Central memory CD8-positive, alpha-beta T cell (primary cell): ENCODE results near the gene MS4A6E.

Source experiments
- ATAC-seq: fragments of 150-1000 bp; cut with Tn5 transposase; replicated peaks from 2 replicates; pipeline ENCODE4 v1.10.0; 2022; ENCODE audit warnings: mild to moderate bottlenecking, moderate FRiP score, moderate number of reproducible peaks; ENCODE audit not compliant: poor library complexity, severe bottlenecking; ENCODE audit errors: extremely low read depth
- DNase-seq, 2 donors: peaks; one replicate each; pipeline ENCODE4 v3.0.0; 2021; ENCODE audit warnings: low spot score in 2 of 2
- H3K27ac Mint-ChIP-seq: one replicate; pipeline ENCODE4 v1.8.0; 2022; ENCODE audit warnings: low read depth, mild to moderate bottlenecking, moderate library complexity, mixed read lengths
- H3K27me3 Mint-ChIP-seq: one replicate; pipeline ENCODE4 v1.8.0; 2022; ENCODE audit warnings: mixed read lengths
- H3K36me3 Mint-ChIP-seq: one replicate; pipeline ENCODE4 v1.8.0; 2022; ENCODE audit warnings: mild to moderate bottlenecking, moderate library complexity, mixed read lengths; ENCODE audit not compliant: insufficient read depth
- H3K4me1 Mint-ChIP-seq: one replicate; pipeline ENCODE4 v1.8.0; 2022; ENCODE audit warnings: mixed read lengths
- H3K4me3 Mint-ChIP-seq: one replicate; pipeline ENCODE4 v1.8.0; 2022; ENCODE audit warnings: mild to moderate bottlenecking, moderate library complexity, mixed read lengths
- H3K9me3 Mint-ChIP-seq: one replicate; pipeline ENCODE4 v1.8.0; 2022; ENCODE audit warnings: mixed read lengths

The MS4A6E gene

DNA sequence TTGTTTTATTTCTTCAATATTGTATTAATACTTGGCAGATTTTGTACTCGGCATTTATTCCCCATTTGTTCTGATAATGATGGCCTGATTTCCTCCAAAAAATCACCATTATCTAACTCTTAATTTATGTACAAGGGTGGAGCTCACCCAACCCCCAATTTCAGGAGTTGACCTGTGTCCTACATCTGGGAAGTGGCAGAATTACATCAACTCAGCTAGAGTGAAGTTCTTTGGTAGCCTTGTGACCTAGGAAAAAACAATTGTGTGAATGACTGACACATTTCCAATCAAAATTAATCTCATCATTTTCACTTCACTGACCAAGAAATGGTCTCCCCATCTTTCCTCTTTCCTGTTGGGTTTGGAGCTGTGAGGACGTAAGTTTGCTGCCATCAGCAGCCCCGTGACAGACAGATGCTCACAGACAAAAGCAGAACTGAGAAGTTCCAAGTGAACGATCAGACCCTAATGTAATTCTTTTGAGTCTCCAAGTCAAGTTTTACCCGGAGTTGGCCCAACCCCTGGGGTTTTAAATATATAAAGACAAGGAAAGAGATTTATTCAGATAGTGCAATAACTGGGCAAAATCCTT, 16.6 kb upstream of the MS4A6E start:
- ATAC-seq: no peak
- Mint-ChIP-seq H3K36me3 (peaks cover 2% of the 10 kb centered on the region), H3K9me3 (no peaks in the 10 kb centered on the region), H3K4me1 (no peaks in the 10 kb centered on the region), H3K4me3 (no peak overlapping the region), H3K27me3 (peaks cover 36% of the 10 kb centered on the region), H3K27ac (no peak overlapping the region)
- no peak for DNase-seq

DNA sequence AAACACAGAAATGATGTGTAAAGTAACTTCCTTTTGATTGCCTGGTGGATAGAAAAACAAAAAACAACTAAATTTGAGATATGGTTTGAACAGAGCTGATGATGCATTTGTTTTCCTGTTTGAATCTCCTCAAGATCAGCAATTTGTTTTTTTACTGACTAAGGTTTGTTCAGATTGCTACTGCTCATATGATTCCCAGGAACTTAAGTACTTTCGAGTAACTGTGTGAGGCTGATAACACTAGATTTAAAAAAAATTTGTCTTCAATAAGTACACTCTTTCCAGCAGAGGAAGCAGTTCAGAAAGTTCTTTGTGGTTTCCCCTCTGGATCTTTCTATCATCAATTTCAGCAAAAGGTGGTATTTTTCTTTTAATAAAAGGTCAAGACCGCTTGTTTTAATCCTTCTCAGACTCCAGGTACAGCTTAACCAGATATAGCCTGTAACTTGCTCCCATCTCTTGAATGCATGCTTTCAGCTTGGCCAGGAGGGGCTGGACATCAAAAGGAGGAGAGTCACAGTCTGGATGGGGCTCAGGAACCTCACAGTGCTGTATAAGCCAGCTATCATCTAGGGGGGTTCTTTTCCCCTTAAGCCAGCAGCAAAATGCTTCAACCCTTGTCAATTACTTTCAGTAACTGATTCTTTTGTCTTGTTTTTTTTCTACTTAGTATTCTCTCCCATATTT, 12.3 kb upstream of the MS4A6E start:
- ATAC-seq: no peak
- H3K4me1 Mint-ChIP-seq: no peaks in the 10 kb centered on the region
- H3K4me3 Mint-ChIP-seq: no peak overlapping the region
- peaks cover 47% of the 10 kb centered on the region for H3K27me3 Mint-ChIP-seq
- peaks cover 2% of the 10 kb centered on the region for H3K36me3 Mint-ChIP-seq
- H3K9me3 Mint-ChIP-seq: peaks cover 8% of the 10 kb centered on the region
- no peak overlapping the region for H3K27ac Mint-ChIP-seq
- DNase-seq: no peak

GRCh38 chr11:60315871-60316270, 11.2 kb upstream of the MS4A6E start:
- peaks cover 58% of the 10 kb centered on the region for H3K27me3 Mint-ChIP-seq
- peaks cover 16% of the 10 kb centered on the region for H3K9me3 Mint-ChIP-seq
- no peak for ATAC-seq
- H3K4me3 Mint-ChIP-seq: no peak overlapping the region
- H3K4me1 Mint-ChIP-seq: no peaks in the 10 kb centered on the region
- DNase-seq: no peak
- H3K36me3 Mint-ChIP-seq: peaks cover 2% of the 10 kb centered on the region
- no peak overlapping the region for H3K27ac Mint-ChIP-seq

DNA sequence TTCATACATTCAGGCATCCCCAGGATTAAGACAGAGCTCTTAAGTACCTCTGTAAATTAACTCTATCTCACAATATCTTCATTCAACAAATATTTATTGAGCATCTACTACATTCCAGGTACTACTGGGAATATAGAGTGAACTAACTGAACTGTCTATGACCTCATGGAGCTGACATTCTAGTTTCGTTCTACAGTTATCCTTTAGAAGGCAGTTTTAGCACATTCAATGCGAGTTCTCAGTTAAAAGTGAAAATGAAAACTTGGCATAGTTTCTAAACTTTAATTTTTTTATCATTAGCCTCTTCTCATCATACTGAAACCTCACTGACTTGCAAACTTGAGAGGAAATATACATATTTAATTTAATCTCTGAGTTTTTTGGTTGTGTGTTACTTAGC, 10.7 kb upstream of the MS4A6E start:
- no peaks in the 10 kb centered on the region for H3K4me1 Mint-ChIP-seq
- H3K9me3 Mint-ChIP-seq: peaks cover 21% of the 10 kb centered on the region
- H3K27me3 Mint-ChIP-seq: peaks cover 62% of the 10 kb centered on the region
- no peak overlapping the region for H3K27ac Mint-ChIP-seq
- no peak overlapping the region for H3K4me3 Mint-ChIP-seq
- ATAC-seq (no peak), DNase-seq (no peak)
- H3K36me3 Mint-ChIP-seq: peaks cover 2% of the 10 kb centered on the region

DNA sequence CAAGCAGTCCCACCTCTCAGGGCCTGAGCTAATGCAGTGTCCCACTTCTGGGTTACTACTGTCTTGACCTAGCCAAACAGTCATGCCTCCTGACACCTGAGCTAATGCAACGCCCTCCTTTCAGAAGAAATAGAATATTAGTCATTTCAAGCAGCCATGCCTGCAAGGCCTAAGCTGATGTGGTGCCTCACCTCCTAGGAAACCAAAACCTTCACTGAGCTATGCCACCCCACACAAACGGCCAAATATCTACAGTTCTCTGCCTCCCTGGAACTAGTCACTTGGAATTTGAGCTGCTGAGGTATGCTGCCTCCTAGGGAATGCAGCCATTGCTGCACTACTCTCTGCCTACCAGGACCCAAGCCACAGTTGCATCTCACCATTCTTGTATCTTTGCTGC, 8.3 kb upstream of the MS4A6E start:
- peaks cover 86% of the 10 kb centered on the region for H3K27me3 Mint-ChIP-seq
- DNase-seq (no peak), ATAC-seq (no peak)
- no peak overlapping the region for H3K27ac Mint-ChIP-seq
- peaks cover 23% of the 10 kb centered on the region for H3K9me3 Mint-ChIP-seq
- no peak overlapping the region for H3K4me3 Mint-ChIP-seq
- peaks cover 2% of the 10 kb centered on the region for H3K36me3 Mint-ChIP-seq
- H3K4me1 Mint-ChIP-seq: no peaks in the 10 kb centered on the region

DNA sequence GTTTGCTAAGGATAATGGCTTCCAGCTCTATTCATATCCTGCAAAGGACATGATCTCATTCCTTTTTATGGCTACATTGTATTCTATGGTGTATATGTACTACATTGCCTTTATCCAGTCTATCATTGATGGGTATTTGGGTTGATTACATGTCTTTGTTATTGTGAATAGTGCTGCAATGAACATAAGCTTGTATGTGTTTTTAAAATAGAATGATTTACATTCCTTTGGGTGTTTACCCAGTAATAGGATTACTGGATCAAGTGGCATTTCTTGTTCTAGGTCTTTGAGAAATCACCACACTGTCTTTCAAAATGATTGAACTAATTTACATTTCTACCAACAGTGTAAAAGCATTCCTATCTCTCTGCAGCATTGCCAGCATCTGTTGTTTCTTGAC, 6.0 kb upstream of the MS4A6E start:
- Mint-ChIP-seq H3K27me3 (peaks cover 86% of the 10 kb centered on the region), H3K4me1 (no peaks in the 10 kb centered on the region), H3K9me3 (peaks cover 23% of the 10 kb centered on the region), H3K4me3 (no peak overlapping the region), H3K36me3 (peaks cover 2% of the 10 kb centered on the region), H3K27ac (no peak overlapping the region)
- no peak for ATAC-seq
- no peak for DNase-seq

- Mint-ChIP-seq H3K4me1 (no peaks in the 10 kb centered on the region), H3K27ac (no peak overlapping the region), H3K27me3 (peaks cover 27% of the 10 kb centered on the region), H3K4me3 (no peak overlapping the region), H3K9me3 (no peaks in the 10 kb centered on the region), H3K36me3 (no peaks in the 10 kb centered on the region)
- ATAC-seq: no peak
- no peak for DNase-seq
These were observed 1.4 kb downstream of the MS4A6E start for GRCh38 chr11:60328460-60328859.

- no peak for DNase-seq
- Mint-ChIP-seq H3K4me1 (no peaks in the 10 kb centered on the region), H3K36me3 (no peaks in the 10 kb centered on the region), H3K9me3 (no peaks in the 10 kb centered on the region), H3K4me3 (no peak overlapping the region), H3K27me3 (peaks cover 18% of the 10 kb centered on the region), H3K27ac (no peak overlapping the region)
- no peak for ATAC-seq
These were observed 5.8 kb downstream of the MS4A6E start for GRCh38 chr11:60332846-60333245.

DNA sequence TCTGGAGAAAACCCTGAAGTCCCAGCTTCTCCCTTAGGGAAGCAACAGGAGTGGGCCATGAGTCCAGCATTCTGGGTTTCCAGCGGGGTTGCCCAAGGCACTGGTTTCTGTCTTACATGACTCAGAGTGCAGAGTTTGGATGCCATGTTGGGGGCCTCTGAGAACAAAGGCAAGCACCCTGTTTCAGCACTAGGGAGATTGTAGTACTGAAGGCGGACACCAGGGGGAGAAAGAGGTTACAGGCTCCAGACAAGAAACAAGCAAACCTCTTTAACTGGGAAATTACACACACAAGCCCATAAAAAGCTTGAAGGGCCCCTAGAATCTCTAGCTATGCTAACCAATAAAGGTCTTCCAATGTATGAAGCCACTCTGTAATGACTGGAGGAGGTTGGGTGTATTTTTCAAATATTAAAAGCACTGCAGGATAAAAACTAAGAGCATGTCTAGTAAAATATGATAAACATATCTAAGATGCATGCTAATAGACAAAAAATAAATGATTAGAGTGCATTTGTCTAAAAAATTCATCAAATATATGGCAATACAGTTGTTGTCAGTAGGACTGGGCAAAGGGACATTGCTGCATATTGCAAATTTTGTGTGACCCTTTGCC, 7.1 kb downstream of the MS4A6E start:
- DNase-seq (peak; percentile 38 to 49), ATAC-seq (peak; percentile 43)
- no peaks in the 10 kb centered on the region for H3K4me1 Mint-ChIP-seq
- H3K27ac Mint-ChIP-seq: no peak overlapping the region
- no peak overlapping the region for H3K4me3 Mint-ChIP-seq
- no peaks in the 10 kb centered on the region for H3K36me3 Mint-ChIP-seq
- H3K9me3 Mint-ChIP-seq: no peaks in the 10 kb centered on the region
- peaks cover 31% of the 10 kb centered on the region for H3K27me3 Mint-ChIP-seq

- Mint-ChIP-seq H3K27ac (no peak overlapping the region), H3K36me3 (peaks cover 2% of the 10 kb centered on the region), H3K9me3 (no peaks in the 10 kb centered on the region), H3K27me3 (peaks cover 38% of the 10 kb centered on the region), H3K4me3 (no peak overlapping the region), H3K4me1 (no peaks in the 10 kb centered on the region)
- ATAC-seq (no peak), DNase-seq (no peak)
These were observed 9.8 kb downstream of the MS4A6E start for GRCh38 chr11:60336767-60337391.

DNA sequence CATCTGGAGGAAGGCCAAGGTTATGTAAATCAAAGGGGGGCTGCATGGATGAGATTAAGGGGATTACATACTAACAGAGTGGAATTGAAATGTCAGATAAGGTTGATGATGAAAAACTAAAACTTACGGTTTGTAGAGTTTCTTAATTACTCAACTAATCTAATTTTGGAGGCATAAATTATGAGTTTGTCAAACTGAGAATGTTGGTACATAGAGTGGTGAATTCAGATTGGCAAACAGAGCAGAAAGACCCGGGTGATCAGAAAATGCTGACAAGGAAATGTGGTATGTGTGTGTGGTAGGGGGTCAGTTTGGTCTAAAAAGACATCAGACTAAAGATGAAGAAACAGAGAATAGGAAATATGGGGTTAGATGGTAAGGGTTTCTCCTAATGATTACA, 11.0 kb downstream of the MS4A6E start:
- Mint-ChIP-seq H3K27me3 (peaks cover 40% of the 10 kb centered on the region), H3K36me3 (peaks cover 2% of the 10 kb centered on the region), H3K4me1 (no peaks in the 10 kb centered on the region), H3K27ac (no peak overlapping the region), H3K9me3 (no peaks in the 10 kb centered on the region), H3K4me3 (no peak overlapping the region)
- ATAC-seq (no peak), DNase-seq (no peak)

GRCh38 chr11:60339356-60339755, 12.3 kb downstream of the MS4A6E start:
- ATAC-seq (no peak), DNase-seq (no peak)
- peaks cover 2% of the 10 kb centered on the region for H3K36me3 Mint-ChIP-seq
- no peaks in the 10 kb centered on the region for H3K4me1 Mint-ChIP-seq
- no peaks in the 10 kb centered on the region for H3K9me3 Mint-ChIP-seq
- H3K4me3 Mint-ChIP-seq: no peak overlapping the region
- H3K27me3 Mint-ChIP-seq: peaks cover 40% of the 10 kb centered on the region
- H3K27ac Mint-ChIP-seq: no peak overlapping the region
